Mesothelial cell of epicardium (in vitro differentiated cells): ENCODE results near the gene APC2. TPM values are rescaled to one million over a fixed set of nuclear protein-coding genes. Genes with fewer than 3 reads are reported as not detected.
A peak's percentile ranks its signal among the peaks of the same experiment; 100 is the strongest.

Experiments used
- DNase-seq, 2 experiments: peaks; one replicate each; pipeline ENCODE4 v3.0.0; 2021; ENCODE audit warnings: low spot score in 2 of 2; ENCODE audit not compliant: unreplicated experiment in 2 of 2
- H3K27ac Mint-ChIP-seq: 2 replicates; pipeline ENCODE4 v1.8.0; 2021; ENCODE audit warnings: mixed read lengths
- H3K27me3 Mint-ChIP-seq: 2 replicates; pipeline ENCODE4 v1.8.0; 2021; ENCODE audit warnings: low read depth, mixed read lengths
- H3K36me3 Mint-ChIP-seq: 2 replicates; pipeline ENCODE4 v1.8.0; 2021; ENCODE audit warnings: mixed read lengths
- H3K4me1 Mint-ChIP-seq: 2 replicates; pipeline ENCODE4 v1.8.0; 2021; ENCODE audit warnings: mixed read lengths
- H3K4me3 Mint-ChIP-seq: 2 replicates; pipeline ENCODE4 v1.8.0; 2021; ENCODE audit warnings: mild to moderate bottlenecking, moderate library complexity, mixed read lengths
- H3K9me3 Mint-ChIP-seq: 2 replicates; pipeline ENCODE4 v1.8.0; 2021; ENCODE audit warnings: mixed read lengths
- total RNA-seq: library from RNA; stranded (reverse); gene quantifications from 3 replicates; pipeline ENCODE4 v1.2.1, GENCODE V29; 2021
- TF ChIP-seq, protein P1 (sequence below): fragments of 200-600 bp; sonication (generic); IDR thresholded peaks from one replicate; pipeline ENCODE4 v1.5.0; 2021; ENCODE audit warnings: antibody characterized with exemption; ENCODE audit not compliant: unreplicated experiment

Gene APC2
- total RNA-seq, 1 donor from 2014 or later, result 2.3 TPM

DNA sequence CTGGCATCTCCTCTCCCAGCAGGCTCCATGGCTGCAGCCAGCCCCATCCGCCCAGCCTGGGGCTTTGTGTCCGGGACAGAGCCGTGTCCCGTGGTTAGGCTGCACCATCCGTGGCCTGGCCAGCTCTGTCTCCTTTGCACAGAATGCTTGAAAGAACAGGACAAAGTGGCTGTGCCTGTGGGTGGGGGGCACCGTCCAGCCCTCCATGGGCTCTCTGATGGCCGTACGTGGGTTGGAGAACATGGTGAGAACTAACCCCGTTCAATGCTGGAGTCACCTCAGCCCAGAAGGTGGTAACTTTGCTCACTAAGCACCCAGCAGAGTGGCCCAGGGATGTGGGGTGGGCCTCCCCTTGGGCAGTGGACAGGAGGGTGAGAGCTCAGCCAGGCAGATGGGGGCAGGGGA, 8.9 kb upstream of the APC2 start:
- Mint-ChIP-seq H3K27me3 (peaks cover 12% of the 10 kb centered on the region), H3K36me3 (peaks cover 19% of the 10 kb centered on the region), H3K4me3 (peak overlapping the region; percentile 100), H3K27ac (no peak overlapping the region), H3K4me1 (peaks cover 12% of the 10 kb centered on the region), H3K9me3 (no peaks in the 10 kb centered on the region)
- TF ChIP-seq, protein P1, sequence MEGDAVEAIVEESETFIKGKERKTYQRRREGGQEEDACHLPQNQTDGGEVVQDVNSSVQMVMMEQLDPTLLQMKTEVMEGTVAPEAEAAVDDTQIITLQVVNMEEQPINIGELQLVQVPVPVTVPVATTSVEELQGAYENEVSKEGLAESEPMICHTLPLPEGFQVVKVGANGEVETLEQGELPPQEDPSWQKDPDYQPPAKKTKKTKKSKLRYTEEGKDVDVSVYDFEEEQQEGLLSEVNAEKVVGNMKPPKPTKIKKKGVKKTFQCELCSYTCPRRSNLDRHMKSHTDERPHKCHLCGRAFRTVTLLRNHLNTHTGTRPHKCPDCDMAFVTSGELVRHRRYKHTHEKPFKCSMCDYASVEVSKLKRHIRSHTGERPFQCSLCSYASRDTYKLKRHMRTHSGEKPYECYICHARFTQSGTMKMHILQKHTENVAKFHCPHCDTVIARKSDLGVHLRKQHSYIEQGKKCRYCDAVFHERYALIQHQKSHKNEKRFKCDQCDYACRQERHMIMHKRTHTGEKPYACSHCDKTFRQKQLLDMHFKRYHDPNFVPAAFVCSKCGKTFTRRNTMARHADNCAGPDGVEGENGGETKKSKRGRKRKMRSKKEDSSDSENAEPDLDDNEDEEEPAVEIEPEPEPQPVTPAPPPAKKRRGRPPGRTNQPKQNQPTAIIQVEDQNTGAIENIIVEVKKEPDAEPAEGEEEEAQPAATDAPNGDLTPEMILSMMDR, result no peak
- DNase-seq, result no peak

DNA sequence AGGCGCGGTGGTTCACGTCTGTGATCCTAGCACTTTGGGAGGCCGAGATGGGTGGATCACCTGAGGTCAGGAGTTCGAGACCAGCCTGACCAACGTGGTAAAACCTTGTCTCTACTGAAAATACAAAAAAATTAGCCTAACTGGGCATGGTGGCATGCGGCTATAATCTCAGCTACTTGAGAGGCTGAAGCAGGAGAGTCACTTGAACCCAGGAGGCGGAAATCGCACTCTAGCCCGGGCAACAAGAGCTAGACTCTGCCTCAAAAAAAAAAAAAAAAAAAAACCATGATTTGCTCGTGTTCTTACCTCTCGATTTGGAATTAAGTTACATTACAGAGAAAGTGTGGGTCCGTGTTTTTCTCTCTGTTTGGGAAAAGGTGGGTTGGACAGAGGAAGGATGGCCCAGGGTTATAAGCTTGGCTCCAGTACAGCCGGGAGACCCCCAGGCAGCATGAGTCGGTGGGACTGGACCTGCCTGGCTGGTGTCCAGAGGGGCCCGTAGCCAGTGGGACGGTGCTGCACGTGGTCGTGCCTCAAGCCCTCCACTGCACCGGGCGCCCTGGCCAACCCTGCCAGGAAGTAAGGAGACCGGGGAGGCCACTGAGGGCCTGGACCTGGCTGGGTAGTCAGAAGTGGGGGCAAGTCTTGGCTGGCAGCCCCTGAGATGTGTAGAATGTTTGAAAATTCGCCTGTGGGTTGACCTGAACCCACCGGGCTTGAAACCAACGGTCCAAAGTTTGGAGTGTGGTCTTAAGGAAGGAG, 8.1 kb upstream of the APC2 start:
- TF ChIP-seq, protein P1, result no peak
- H3K27ac Mint-ChIP-seq, result no peak overlapping the region
- peaks cover 19% of the 10 kb centered on the region for H3K36me3 Mint-ChIP-seq
- DNase-seq, result no peak
- H3K27me3 Mint-ChIP-seq, result peaks cover 15% of the 10 kb centered on the region
- no peaks in the 10 kb centered on the region for H3K9me3 Mint-ChIP-seq
- peaks cover 12% of the 10 kb centered on the region for H3K4me1 Mint-ChIP-seq
- peak overlapping the region; percentile 100 for H3K4me3 Mint-ChIP-seq

DNA sequence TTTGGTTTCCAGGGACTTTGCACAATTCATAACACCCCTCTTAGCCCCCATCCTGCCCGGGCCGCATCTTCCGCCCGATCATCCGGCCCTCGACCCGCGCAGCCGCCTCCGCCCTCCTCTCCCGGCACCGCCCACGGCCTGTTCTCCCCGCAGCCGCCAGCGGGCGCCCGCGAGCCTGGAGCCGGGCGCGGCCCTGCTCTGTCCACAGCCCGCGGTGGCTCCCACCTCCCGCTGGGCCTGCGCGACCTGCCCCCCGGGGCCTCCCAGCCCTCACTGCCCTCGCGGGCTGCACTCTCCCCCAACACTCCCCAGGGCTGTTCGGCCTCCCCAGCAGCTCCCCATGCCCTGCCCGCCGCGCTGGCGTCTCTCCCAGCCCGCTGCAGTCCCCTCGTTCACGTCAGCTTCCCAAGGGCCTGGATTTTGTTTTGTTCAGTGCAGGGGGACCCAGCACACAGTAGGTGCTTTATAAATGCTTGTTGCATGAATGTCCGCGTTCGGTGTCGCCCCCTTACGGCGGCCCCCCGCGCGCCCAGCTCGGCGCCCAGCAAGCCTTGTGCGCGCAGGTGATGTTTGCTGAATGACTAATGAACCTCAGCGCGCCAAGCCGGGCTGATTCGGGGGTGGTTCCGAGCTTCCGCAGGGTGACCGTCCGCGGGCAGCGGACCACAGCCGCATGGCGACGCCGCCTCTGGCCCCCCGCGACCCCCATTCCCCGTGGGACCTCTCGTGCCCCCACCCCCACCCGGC, 4.6 kb upstream of the APC2 start:
- H3K36me3 Mint-ChIP-seq, result peaks cover 17% of the 10 kb centered on the region
- H3K27me3 Mint-ChIP-seq, result peaks cover 45% of the 10 kb centered on the region

DNA sequence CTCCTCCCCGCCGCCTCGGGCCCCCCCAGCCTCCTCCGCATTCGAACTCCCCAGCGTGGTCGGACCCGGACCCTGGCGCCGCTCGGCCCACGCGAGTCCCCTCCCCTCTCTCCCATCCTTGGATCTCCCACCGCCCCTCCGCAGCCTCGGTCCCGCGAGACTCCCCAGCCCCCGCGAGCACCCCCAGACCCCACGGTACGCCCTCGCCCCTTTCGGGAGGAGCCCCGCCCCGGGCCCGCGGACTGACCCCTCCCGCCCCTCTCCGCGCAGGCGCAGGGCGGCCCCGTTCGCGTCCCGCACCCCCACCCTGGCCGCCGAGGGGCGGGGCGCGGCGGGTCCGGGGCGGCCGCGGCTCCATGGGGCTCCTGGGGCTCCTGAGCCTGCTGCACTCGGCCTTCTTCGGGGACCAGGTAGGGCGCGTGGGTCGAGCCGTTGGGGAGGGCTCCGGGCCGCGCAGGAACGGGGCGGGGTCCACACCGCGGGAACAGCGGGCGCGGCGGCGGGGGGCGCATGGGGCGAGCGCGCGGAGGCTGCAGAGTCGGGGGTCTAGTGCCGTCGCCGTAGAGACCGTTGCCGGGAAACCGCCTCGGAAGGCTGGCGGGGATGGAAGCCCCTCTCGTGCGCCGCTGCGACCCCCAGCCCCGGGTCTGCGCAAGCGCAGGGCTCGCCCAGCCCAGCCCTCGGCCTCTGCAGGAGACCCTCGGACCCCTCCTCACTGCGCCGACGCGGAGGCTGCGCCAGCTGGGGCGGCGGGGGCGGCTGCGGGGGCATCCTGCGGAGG, 3.8 kb upstream of the APC2 start:
- peak overlapping the region; percentile 24 for H3K4me3 Mint-ChIP-seq
- peak; percentile 62 to 76 for DNase-seq
- peaks cover 2% of the 10 kb centered on the region for H3K4me1 Mint-ChIP-seq
- peaks cover 11% of the 10 kb centered on the region for H3K36me3 Mint-ChIP-seq
- H3K27me3 Mint-ChIP-seq, result peaks cover 52% of the 10 kb centered on the region
- H3K27ac Mint-ChIP-seq, result no peak overlapping the region
- no peaks in the 10 kb centered on the region for H3K9me3 Mint-ChIP-seq
- TF ChIP-seq, protein P1, result no peak

More for the DNA sequence above, 4.6 kb upstream of the APC2 start:
- H3K4me3 Mint-ChIP-seq, result peak overlapping the region; percentile 62
- H3K27ac Mint-ChIP-seq, result no peak overlapping the region
- peaks cover 7% of the 10 kb centered on the region for H3K4me1 Mint-ChIP-seq
- no peaks in the 10 kb centered on the region for H3K9me3 Mint-ChIP-seq
- DNase-seq, result peak; percentile 64 to 84
- TF ChIP-seq, protein P1, result peak; percentile 74

DNA sequence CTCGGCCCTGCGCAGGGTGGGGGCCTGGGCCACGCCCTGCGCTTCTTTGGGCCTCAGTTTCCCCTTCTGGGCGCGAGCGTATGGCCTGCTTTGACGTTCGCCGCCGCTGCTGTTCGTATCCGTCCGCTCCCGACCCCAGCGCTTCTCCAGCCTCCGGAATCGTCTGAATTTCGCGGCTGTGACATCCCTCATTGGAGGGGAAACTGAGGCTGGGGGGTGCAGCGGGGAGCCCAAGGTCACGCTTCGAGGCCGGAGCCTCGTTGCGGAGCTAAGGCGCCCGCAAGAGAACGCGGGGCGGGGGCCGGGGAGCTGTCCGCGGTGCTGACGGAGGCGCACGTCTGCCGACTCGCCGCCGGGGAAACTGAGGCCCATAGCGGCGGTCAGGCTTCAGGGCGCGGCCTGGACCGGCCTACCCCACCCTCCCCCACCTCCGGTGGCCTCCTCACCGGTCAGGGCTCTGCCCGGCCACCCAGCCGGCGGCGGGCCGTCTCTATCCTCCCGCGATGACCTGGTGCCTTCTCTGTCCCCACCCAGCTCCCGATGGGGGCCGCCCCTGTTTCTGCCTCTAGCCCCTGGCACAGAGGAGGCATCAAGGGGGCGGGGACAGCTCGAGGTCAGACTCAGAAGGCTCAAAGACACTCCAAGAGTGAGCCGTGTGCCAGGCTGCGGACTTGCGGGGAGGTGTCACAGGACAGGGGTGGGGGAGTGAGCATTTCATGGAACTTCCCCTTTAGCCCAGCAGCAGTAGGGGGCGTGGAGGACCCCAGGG, 3.0 kb upstream of the APC2 start:
- TF ChIP-seq, protein P1, result no peak
- Mint-ChIP-seq H3K4me3 (peak overlapping the region; percentile 60), H3K9me3 (no peaks in the 10 kb centered on the region), H3K36me3 (peaks cover 9% of the 10 kb centered on the region), H3K27me3 (peaks cover 60% of the 10 kb centered on the region), H3K27ac (no peak overlapping the region), H3K4me1 (peaks cover 2% of the 10 kb centered on the region)
- no peak for DNase-seq
